ENCODE measurements around the gene RPRD1B. TPM values are rescaled to one million over a fixed set of nuclear protein-coding genes. Genes with fewer than 3 reads are reported as not detected.

The RPRD1B gene
- total RNA-seq, 3 donors from 2014 or later, result 21.4 to 33.8 (median 31.3) TPM

- no peaks in the 10 kb centered on the region for H3K4me1 ChIP-seq
- TF ChIP-seq, protein P1, sequence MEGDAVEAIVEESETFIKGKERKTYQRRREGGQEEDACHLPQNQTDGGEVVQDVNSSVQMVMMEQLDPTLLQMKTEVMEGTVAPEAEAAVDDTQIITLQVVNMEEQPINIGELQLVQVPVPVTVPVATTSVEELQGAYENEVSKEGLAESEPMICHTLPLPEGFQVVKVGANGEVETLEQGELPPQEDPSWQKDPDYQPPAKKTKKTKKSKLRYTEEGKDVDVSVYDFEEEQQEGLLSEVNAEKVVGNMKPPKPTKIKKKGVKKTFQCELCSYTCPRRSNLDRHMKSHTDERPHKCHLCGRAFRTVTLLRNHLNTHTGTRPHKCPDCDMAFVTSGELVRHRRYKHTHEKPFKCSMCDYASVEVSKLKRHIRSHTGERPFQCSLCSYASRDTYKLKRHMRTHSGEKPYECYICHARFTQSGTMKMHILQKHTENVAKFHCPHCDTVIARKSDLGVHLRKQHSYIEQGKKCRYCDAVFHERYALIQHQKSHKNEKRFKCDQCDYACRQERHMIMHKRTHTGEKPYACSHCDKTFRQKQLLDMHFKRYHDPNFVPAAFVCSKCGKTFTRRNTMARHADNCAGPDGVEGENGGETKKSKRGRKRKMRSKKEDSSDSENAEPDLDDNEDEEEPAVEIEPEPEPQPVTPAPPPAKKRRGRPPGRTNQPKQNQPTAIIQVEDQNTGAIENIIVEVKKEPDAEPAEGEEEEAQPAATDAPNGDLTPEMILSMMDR (IDR thresholded peaks at IDR 0.05), result no peak
- TF ChIP-seq POLR2A (IDR thresholded peaks at IDR 0.05) (no peak), POLR2AphosphoS5 (IDR thresholded peaks at IDR 0.05) (no peak)
- intact Hi-C loops (cut with DNase I; ENCODE audit: low total_unique reads), result no loop called here
- H3K9me3 ChIP-seq, result no peaks in the 10 kb centered on the region
- no peak overlapping the region for H3K4me3 ChIP-seq
- H3K36me3 ChIP-seq, result no peaks in the 10 kb centered on the region
- DNase-seq (ENCODE audit: low spot score in 2 of 2), result no peak
- H3K27me3 ChIP-seq, result no peaks in the 10 kb centered on the region
- no peak overlapping the region for H3K27ac ChIP-seq
Observed at GRCh38 chr20:38052870-38053269, 19.3 kb downstream of the RPRD1B start.

DNA sequence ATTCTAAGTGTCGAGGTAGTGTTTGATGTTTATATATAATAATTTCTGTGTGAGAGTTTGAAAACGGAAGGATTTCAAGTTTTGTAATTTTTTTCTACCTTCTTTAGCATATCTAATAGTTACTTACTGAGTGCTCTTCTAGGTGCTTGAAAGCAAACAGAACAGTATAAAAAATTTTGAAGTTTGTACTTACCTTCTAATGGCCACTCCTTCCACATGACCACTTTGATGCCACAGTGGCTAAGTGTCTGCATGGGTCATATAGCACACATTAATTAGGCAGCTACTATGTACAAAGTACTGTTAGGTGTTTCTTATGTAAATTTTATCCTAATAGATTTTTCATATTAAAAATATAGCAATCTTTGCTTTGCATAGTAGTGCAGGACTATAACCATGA lies 21.1 kb downstream of the RPRD1B start:
- no peaks in the 10 kb centered on the region for H3K9me3 ChIP-seq
- no peak overlapping the region for H3K4me3 ChIP-seq
- TF ChIP-seq POLR2A (IDR thresholded peaks at IDR 0.05) (no peak), POLR2AphosphoS5 (IDR thresholded peaks at IDR 0.05) (no peak)
- TF ChIP-seq, protein P1 (IDR thresholded peaks at IDR 0.05), result no peak
- DNase-seq (ENCODE audit: low spot score in 2 of 2), result no peak
- H3K36me3 ChIP-seq, result no peaks in the 10 kb centered on the region
- H3K27me3 ChIP-seq, result no peaks in the 10 kb centered on the region
- no peaks in the 10 kb centered on the region for H3K4me1 ChIP-seq
- no peak overlapping the region for H3K27ac ChIP-seq
- intact Hi-C loops (cut with DNase I; ENCODE audit: low total_unique reads), result loop anchor here (5.0 kb wide), 1 partner anchor 168 kb away; no protein-coding TSS in a partner anchor

DNA sequence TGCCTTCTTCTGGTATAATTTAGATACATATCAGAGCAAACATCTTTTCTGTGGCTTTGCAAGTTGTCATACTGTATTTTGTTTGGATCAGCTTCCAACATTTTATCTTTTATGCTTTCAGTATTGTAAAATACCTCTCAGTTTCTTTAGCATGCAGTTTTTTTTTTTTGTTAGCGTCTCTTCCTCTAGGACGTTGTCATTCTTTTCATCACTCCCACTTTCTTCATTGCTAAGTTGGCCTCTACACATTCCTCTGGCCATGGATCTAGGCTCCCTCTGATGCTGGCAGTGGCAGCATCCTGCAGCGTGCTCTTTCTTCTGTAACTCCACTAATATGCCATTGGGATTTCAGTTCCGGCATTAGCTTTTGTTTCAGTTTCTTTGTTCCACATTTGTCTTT lies 21.7 kb downstream of the RPRD1B start:
- Histone ChIP-seq H3K4me3 (no peak overlapping the region), H3K27me3 (no peaks in the 10 kb centered on the region), H3K4me1 (no peaks in the 10 kb centered on the region), H3K36me3 (no peaks in the 10 kb centered on the region), H3K9me3 (no peaks in the 10 kb centered on the region), H3K27ac (no peak overlapping the region)
- DNase-seq (ENCODE audit: low spot score in 2 of 2), result no peak
- intact Hi-C loops (cut with DNase I; ENCODE audit: low total_unique reads), result loop anchor here (5.0 kb wide), 1 partner anchor 167 kb away; no protein-coding TSS in a partner anchor
- TF ChIP-seq, protein P1 (IDR thresholded peaks at IDR 0.05), result no peak
- no peak for TF ChIP-seq POLR2A (IDR thresholded peaks at IDR 0.05)
- TF ChIP-seq POLR2AphosphoS5 (IDR thresholded peaks at IDR 0.05), result no peak

GRCh38 chr20:38055848-38056247 lies 22.3 kb downstream of the RPRD1B start:
- H3K9me3 ChIP-seq, result no peaks in the 10 kb centered on the region
- no peaks in the 10 kb centered on the region for H3K27me3 ChIP-seq
- no peak for DNase-seq (ENCODE audit: low spot score in 2 of 2)
- H3K4me1 ChIP-seq, result no peaks in the 10 kb centered on the region
- no peaks in the 10 kb centered on the region for H3K36me3 ChIP-seq
- intact Hi-C loops (cut with DNase I; ENCODE audit: low total_unique reads), result loop anchor here (5.0 kb wide), 1 partner anchor 166 kb away; no protein-coding TSS in a partner anchor
- no peak overlapping the region for H3K27ac ChIP-seq
- no peak for TF ChIP-seq POLR2AphosphoS5 (IDR thresholded peaks at IDR 0.05)
- no peak for TF ChIP-seq POLR2A (IDR thresholded peaks at IDR 0.05)
- TF ChIP-seq, protein P1 (IDR thresholded peaks at IDR 0.05), result no peak
- H3K4me3 ChIP-seq, result no peak overlapping the region

- peak; percentile 62 to 78 for DNase-seq (ENCODE audit: low spot score in 2 of 2)
- Histone ChIP-seq H3K4me1 (no peaks in the 10 kb centered on the region), H3K27ac (no peak overlapping the region), H3K27me3 (no peaks in the 10 kb centered on the region), H3K36me3 (no peaks in the 10 kb centered on the region), H3K9me3 (no peaks in the 10 kb centered on the region), H3K4me3 (no peak overlapping the region)
- intact Hi-C loops (cut with DNase I; ENCODE audit: low total_unique reads), result loop anchor here (5.0 kb wide), 1 partner anchor 165 kb away; no protein-coding TSS in a partner anchor
- TF ChIP-seq POLR2A (IDR thresholded peaks at IDR 0.05), result no peak
- TF ChIP-seq POLR2AphosphoS5 (IDR thresholded peaks at IDR 0.05), result peak in 1 of 3 donors; percentile 31
- TF ChIP-seq, protein P1 (IDR thresholded peaks at IDR 0.05), result peak; percentile 49 to 85 (median 82)
Observed at GRCh38 chr20:38057351-38057972, 23.9 kb downstream of the RPRD1B start.
